GM19438 (cell line): ENCODE data around the gene KAZN.

Source experiments
- ATAC-seq: cut with Tn5 transposase; IDR thresholded peaks from one replicate; pipeline ENCODE4 v1.9.1; 2021; ENCODE audit warnings: low read depth; ENCODE audit not compliant: unreplicated experiment

The KAZN gene

GRCh38 chr1:15011661-15012060 is 413.2 kb downstream of the KAZN start:
- ATAC-seq, result no peak

- ATAC-seq, result no peak
These were observed 414.3 kb downstream of the KAZN start for GRCh38 chr1:15012822-15013221.

- no peak for ATAC-seq
These were observed 415.3 kb downstream of the KAZN start for GRCh38 chr1:15013767-15014166.

GRCh38 chr1:15014516-15014915 is 416.0 kb downstream of the KAZN start:
- ATAC-seq, result no peak

GRCh38 chr1:15016001-15016400 is 417.5 kb downstream of the KAZN start:
- no peak for ATAC-seq

- ATAC-seq, result no peak
These were observed 418.0 kb downstream of the KAZN start for GRCh38 chr1:15016526-15016925.

GRCh38 chr1:15017120-15017519 is 418.6 kb downstream of the KAZN start:
- no peak for ATAC-seq

- no peak for ATAC-seq
These were observed 420.3 kb downstream of the KAZN start for GRCh38 chr1:15018767-15019166.

GRCh38 chr1:15020943-15021745 is 422.7 kb downstream of the KAZN start:
- ATAC-seq, result no peak

GRCh38 chr1:15022048-15022447 is 423.6 kb downstream of the KAZN start:
- ATAC-seq, result no peak

GRCh38 chr1:15023205-15023604 is 424.7 kb downstream of the KAZN start:
- ATAC-seq, result no peak

GRCh38 chr1:15023976-15024375 is 425.5 kb downstream of the KAZN start:
- no peak for ATAC-seq

- no peak for ATAC-seq
These were observed 427.6 kb downstream of the KAZN start for GRCh38 chr1:15026117-15026489.

- ATAC-seq, result no peak
These were observed 429.1 kb downstream of the KAZN start for GRCh38 chr1:15027515-15027986.

- no peak for ATAC-seq
These were observed 429.6 kb downstream of the KAZN start for GRCh38 chr1:15028102-15028501.

- ATAC-seq, result no peak
These were observed 430.1 kb downstream of the KAZN start for GRCh38 chr1:15028616-15029015.

- no peak for ATAC-seq
These were observed 430.6 kb downstream of the KAZN start for GRCh38 chr1:15029036-15029435.

- ATAC-seq, result no peak
These were observed 431.3 kb downstream of the KAZN start for GRCh38 chr1:15029786-15030185.

GRCh38 chr1:15031251-15031933 is 432.9 kb downstream of the KAZN start:
- ATAC-seq, result no peak

GRCh38 chr1:15033264-15033663 is 434.8 kb downstream of the KAZN start:
- ATAC-seq, result no peak

GRCh38 chr1:15034656-15035055 is 436.2 kb downstream of the KAZN start:
- no peak for ATAC-seq

- no peak for ATAC-seq
These were observed 436.8 kb downstream of the KAZN start for GRCh38 chr1:15035236-15035635.
